Activated gamma-delta T cell treated with Interleukin-2 at 50 U/mL for 16 hours (primary cell): ENCODE measurements around the gene TNFSF10.

Source experiments
- DNase-seq: peaks from one replicate; pipeline ENCODE4 v3.0.0-alpha.2; 2020

The TNFSF10 gene

DNA sequence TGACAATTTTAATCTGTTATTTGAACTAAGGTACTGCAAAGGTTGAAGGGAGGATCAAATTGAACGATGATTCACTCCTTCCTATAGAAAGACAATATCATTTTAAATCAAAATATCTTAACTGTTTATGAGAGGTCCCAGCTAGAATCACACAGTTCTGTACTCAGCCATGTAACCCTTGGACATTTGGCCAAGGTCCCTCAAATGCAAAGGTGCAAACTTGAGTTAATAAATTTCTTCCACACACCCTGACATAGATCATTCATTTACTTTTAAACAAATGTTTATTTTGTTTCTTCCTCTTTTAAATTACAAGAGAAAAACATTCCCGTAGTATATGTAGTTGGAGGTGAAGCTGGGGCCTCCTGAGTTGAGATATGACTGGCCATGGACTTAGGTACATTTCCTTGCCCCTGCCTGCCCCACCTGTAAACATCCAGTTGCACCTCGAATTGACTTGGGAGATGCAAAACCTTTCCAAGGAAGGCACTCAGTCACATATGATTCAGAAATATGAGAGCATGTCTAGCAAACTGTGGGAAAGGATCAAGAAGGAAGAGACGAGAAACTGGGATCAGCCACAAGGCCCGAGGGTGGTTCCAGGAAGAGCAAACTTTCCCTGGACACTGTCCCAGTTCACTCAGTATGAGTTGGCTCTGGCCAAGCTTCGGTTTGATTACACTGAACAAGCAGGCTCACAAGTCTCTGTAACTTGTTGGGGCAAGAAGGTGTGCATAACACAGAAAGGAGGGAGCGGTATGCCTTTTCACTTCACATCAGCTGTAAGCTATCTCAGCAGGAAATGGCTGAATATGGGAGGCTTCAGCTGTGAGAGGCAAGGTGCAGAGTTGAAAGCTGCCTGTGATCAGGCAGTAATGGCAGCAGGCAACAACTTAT, 6.7 kb downstream of the TNFSF10 start:
- DNase-seq = no peak

- DNase-seq = no peak
Measured at GRCh38 chr3:172515130-172515918, 7.9 kb downstream of the TNFSF10 start.

- DNase-seq = no peak
Measured at GRCh38 chr3:172514678-172515077, 8.6 kb downstream of the TNFSF10 start.

- no peak for DNase-seq
Measured at GRCh38 chr3:172513488-172513887, 9.7 kb downstream of the TNFSF10 start.

- DNase-seq = no peak
Measured at GRCh38 chr3:172511783-172512762, 11.2 kb downstream of the TNFSF10 start.

DNA sequence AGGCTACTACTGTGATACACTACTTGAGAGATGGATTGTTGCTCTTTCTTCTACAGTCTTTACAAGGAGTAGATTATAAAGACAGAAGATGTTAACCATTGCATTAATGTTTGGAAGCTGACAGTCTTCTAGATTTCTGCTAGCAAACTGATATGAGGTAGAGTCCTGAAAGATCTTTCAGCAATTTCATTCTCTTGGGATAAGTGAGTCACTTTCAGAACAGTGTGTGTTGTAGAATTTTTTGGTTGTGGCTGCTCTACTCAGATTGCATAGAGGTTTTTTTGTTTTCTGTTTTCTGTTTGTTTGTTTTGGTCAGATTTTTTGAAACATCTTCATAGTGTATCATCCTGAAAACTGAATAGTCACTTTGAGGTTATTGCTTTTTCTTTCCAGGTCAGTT, 17.1 kb downstream of the TNFSF10 start:
- DNase-seq = no peak

DNA sequence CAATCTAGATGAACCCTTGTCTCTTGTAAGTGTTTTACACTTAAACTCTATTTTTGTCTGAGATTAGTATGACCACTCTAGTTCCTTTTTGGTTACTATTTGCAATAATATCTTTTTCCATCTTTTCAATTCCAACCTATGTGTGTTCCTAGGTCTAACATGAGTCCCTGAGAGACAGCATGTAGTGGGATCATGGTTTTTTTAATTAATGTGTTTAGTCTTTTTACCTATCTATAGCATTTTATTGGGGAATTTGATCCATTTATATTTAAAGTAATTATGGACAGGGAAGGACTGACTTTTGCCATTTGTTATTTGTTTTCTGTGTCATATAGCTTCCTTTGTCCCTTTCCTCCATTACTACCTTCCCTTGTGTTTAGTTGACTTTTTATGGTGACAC, 21.7 kb downstream of the TNFSF10 start:
- no peak for DNase-seq

GRCh38 chr3:172490198-172490669, 33.0 kb downstream of the TNFSF10 start:
- peak; percentile 80 for DNase-seq

DNA sequence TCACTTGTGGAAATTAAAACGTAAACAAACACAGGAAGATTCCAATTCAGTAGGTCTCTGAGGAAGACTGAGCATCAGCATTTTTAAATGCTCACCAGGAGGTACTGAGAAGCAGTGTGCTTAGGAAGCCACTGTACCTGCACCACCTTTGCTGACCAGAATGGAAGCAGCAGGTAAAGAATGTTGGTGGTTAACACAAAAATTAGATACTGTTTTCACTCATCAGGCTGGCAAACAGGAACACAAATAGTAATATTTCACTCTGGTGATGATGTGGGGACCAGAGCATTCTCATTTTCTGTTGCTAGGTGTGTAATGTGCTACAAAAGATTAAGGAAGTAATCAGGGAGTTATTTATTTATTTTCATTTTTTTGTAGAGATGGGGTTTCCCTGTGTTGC, 45.1 kb downstream of the TNFSF10 start:
- DNase-seq = no peak

DNA sequence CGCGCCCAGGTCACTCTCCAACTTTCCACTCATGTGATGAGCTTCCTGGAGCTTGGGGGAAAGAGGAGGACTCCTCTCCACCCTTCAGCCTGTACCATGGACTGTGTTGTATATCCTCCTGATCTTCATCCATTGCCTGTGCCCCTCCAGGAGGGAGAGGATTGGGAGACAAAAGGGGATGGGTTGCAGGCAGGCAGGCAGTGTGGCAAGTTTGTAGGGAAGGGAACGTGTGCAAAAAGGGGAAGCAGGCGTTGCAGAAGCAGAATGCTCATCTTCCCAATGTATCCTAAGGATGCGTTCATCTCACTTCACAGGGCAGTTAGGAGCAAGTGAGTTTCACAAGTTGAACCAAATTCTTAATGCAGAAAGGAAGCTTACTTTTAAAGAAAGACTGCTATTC, 46.9 kb downstream of the TNFSF10 start:
- DNase-seq = no peak

- DNase-seq = no peak
Measured at GRCh38 chr3:172475703-172476102, 47.5 kb downstream of the TNFSF10 start.

DNA sequence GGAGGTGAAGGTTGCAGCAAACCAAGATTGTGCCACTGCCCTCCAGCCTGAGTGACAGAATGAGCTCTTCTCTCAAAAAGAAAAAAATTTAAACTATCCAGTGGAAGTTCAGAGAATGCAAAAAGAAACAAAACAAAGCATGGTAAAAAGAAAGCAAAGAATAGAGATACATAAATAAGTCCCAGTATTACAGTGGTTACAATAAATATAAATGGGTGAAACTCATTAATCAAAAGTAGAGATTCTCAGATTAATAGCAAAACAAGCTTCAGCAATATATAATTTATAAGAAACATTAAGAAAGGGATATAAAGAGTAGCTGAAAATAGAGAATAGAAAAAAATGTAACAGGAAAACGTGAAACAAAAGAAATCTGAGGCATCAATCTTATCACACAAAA, 51.3 kb downstream of the TNFSF10 start:
- no peak for DNase-seq

DNA sequence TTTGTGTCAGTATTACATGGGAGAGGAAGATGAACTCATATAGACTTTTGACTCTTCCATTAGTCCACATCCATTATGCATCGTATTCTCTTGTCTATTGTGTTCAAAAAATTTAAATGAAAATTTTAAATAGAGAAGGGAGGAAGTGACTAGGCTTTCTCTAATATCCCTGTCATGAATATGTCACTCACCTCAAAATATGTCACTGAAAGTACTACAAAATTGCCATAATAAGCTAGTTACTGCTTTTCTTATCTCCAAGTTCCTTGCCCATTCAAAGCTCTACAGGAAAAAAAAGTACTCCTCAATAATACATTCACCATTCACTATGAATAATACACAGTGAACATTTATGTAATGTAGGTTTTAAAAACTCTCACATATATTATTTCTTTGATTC, 52.6 kb downstream of the TNFSF10 start:
- no peak for DNase-seq

GRCh38 chr3:172467170-172467824, 55.9 kb downstream of the TNFSF10 start:
- DNase-seq = no peak

GRCh38 chr3:172466553-172467130, 56.6 kb downstream of the TNFSF10 start:
- no peak for DNase-seq

- DNase-seq = no peak
Measured at GRCh38 chr3:172465281-172465680, 57.9 kb downstream of the TNFSF10 start.

DNA sequence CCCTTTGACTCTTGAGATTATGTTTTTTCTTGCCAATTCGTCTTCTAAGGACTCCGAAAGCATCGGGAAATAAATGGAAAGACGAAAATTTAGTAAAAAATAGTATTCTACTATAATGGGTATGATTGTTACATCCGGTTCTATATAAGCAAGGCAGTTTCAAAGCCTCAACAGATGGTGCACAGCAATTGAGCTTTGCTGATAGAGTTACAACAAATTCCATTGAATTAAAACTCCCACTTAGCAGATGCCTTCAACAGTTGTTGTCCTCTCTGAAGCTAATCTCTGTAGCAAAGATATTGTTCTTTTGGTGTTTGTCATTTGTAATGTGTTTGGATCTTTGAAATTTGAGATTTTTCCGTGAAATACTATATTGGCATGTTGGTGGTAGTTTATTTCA, 58.9 kb downstream of the TNFSF10 start:
- no peak for DNase-seq

DNA sequence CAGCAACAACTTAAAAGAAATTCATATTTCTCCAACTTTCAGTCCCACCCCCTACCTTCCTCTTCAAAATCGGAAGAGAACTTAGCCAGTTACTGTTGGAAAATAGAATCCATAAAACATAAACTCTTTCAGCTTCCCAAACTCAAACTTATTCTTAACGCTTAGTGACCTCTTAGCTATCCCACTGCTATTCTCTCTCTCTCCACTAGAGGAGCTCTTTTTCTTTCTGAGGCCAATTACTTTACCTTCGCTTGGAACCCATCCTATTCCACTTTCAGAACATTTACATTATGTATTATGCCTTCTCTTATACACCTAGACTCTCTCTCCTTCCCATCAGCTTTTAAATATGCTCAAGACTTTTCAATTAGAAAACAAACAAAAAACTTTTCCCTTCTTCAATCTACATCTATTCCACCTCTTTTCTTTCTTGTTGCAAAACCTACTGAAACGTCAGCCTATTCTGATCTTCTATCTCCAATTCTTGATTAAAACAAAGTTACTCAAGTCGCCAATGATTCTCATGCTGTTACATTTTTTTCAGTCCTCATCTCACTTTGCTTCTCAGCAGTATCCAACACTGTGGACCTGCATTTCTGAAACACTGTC, 61.6 kb downstream of the TNFSF10 start:
- DNase-seq = no peak

DNA sequence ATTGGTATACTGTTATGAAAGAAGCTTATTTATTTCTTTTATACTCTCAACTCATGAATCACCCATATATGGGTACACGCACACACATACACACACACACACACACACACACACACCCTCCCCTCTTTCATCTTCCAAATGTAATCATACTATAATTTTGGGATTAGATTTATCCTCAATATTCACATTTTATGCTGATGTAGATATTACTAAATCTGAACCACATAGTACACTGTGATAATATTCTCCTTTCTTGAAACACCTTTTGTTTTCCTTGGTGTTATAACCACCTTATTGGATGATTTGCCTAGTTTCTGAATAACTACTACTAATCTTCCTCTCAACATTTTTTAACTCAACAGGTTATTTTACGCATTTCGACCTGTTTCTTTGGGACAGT, 66.8 kb downstream of the TNFSF10 start:
- DNase-seq = no peak
